Adrenal gland (tissue), 12 donors: ENCODE results near the gene APBA1. TPM values are rescaled to one million over a fixed set of nuclear protein-coding genes. Genes with fewer than 3 reads are reported as not detected.
A peak's percentile ranks its signal among the peaks of the same experiment; 100 is the strongest.

ENCODE experiments used
- DNase-seq, 7 donors: peaks; one replicate each; pipeline ENCODE4 v3.0.0-alpha.2; 2019 to 2020
- H3K27ac ChIP-seq, 5 donors: fragments of 200-600 bp; sonication (generic) in 4 of 5; 1 replicate in 3 of 5; 2 replicates in 2 of 5; pipeline versions ENCODE4 v1.5.1 to v1.8.0; 2016 to 2020; ENCODE audit warnings: mild to moderate bottlenecking in 1 of 5
- H3K27me3 ChIP-seq: fragments of 200-600 bp; 2 replicates; pipeline ENCODE4 v1.8.0; 2021
- H3K36me3 ChIP-seq, 2 donors: fragments of 200-600 bp; replicated peaks in 1 of 2; 1 replicate in 1 of 2; 2 replicates in 1 of 2; pipeline versions ENCODE4 v1.5.1 to v1.8.0; 2018 to 2022
- H3K4me1 ChIP-seq, 2 donors: fragments of 200-600 bp; replicated peaks in 1 of 2; 1 replicate in 1 of 2; 2 replicates in 1 of 2; pipeline versions ENCODE4 v1.5.1 to v1.8.0; 2018 to 2021
- H3K4me3 ChIP-seq, 4 donors: fragments of 200-600 bp; sonication (generic) in 3 of 4; one replicate each; pipeline ENCODE4 v1.5.1; 2016 to 2018
- H3K9me3 ChIP-seq, 3 donors: fragments of 200-600 bp; sonication (generic) in 1 of 3; replicated peaks in 1 of 3; 1 replicate in 2 of 3; 2 replicates in 1 of 3; pipeline versions ENCODE4 v1.5.1 to v1.8.0; 2016 to 2021
- POLR2A ChIP-seq, 2 donors: fragments of 450-650 bp; IDR thresholded peaks; one replicate each; pipeline ENCODE4 v1.6.1; 2017; ENCODE audit warnings: antibody characterized with exemption in 2 of 2, mild to moderate bottlenecking in 2 of 2, moderate library complexity in 1 of 2
- WGBS, 4 donors: extraction: QIAGEN DNeasy Blood & Tissue Kit in 2 of 4; methylation state at CpG; one replicate each; pipeline versions ENCODE4 v1.1.5 to v1.1.7; 2013 to 2017; 5-methylcytosine and 5-hydroxymethylcytosine counted together
- intact Hi-C, 2 donors: fragments of 100-400 bp; cut with DNase I; formaldehyde crosslinking; loops; one replicate each; pipeline versions ENCODE4 v1.14.1 to v1.15.0; 2022 to 2023
- polyA plus RNA-seq, 3 donors: library from polyadenylated mRNA; stranded (reverse); fragments of 200-250 nt in 2 of 3; fragments of 350-450 nt in 1 of 3; fragmentation: Illumina TruSeq in 1 of 3; extraction: RNeasy Lipid Tissue Mini Kit (QIAGEN cat#74804) in 1 of 3; gene quantifications; one replicate each; pipeline ENCODE4 v1.2.3, GENCODE V29; 2013 to 2014
- total RNA-seq, 9 donors: library from RNA; depleted of rRNA in 4 of 9; stranded (reverse); fragments of >200 nt in 4 of 9; fragments of 120-200 nt in 1 of 9; fragmentation: NEBNext Ultra II Directional in 1 of 9; extraction: Animal tissue kit (Norgen Biotek cat#: 25700) in 1 of 9; gene quantifications; one replicate each; pipeline versions ENCODE4 v1.1.0 to v1.2.4, GENCODE V29; 2013 to 2023
- TF ChIP-seq, protein P1 (sequence below), 6 experiments: fragments of 450-650 bp in 4 of 6; fragments of 200-600 bp in 2 of 6; sonication (generic) in 1 of 6; IDR thresholded peaks; 1 replicate in 5 of 6; 2 replicates in 1 of 6; pipeline versions ENCODE4 v1.5.1 to v1.8.0; 2016 to 2021; ENCODE audit warnings: antibody characterized with exemption in 6 of 6, mild to moderate bottlenecking in 2 of 6, moderate library complexity in 1 of 6
- donor health status: healthy with polysubstance abuse.
- donor health status: Bipolar disorder and iron deficiency.
- donor health status: DM: yes; HTN: yes; CAD: no.
- donor health status: DM: no; HTN: no; CAD: no.
- donor health status: DM: no; HTN: no; CAD: no.
- donor health status: DM: yes; HTN: yes; CAD: no.

APBA1 gene
- total and polyA plus RNA-seq, 12 donors = 0.64 to 6.4 (median 3.5) TPM

- Histone ChIP-seq H3K9me3 (no peaks in the 10 kb centered on the region), H3K4me3 (peak overlapping the region in 2 of 4 donors; percentile 40 to 79), H3K27ac (peak overlapping the region in 2 of 5 donors; percentile 74 to 82), H3K27me3 (no peaks in the 10 kb centered on the region), H3K36me3 (no peaks in the 10 kb centered on the region), H3K4me1 (peaks cover 0 to 6% of the 10 kb centered on the region in 2 donors)
- WGBS, 4 donors = 35 to 52% (median 41%) methylated on average over 15 of the region's 15 CpGs
- TF ChIP-seq POLR2A (IDR thresholded peaks at IDR 0.05) = peak in 1 of 2 donors; percentile 5
- TF ChIP-seq, protein P1, sequence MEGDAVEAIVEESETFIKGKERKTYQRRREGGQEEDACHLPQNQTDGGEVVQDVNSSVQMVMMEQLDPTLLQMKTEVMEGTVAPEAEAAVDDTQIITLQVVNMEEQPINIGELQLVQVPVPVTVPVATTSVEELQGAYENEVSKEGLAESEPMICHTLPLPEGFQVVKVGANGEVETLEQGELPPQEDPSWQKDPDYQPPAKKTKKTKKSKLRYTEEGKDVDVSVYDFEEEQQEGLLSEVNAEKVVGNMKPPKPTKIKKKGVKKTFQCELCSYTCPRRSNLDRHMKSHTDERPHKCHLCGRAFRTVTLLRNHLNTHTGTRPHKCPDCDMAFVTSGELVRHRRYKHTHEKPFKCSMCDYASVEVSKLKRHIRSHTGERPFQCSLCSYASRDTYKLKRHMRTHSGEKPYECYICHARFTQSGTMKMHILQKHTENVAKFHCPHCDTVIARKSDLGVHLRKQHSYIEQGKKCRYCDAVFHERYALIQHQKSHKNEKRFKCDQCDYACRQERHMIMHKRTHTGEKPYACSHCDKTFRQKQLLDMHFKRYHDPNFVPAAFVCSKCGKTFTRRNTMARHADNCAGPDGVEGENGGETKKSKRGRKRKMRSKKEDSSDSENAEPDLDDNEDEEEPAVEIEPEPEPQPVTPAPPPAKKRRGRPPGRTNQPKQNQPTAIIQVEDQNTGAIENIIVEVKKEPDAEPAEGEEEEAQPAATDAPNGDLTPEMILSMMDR (IDR thresholded peaks at IDR 0.05) = no peak
- peak; percentile 12 to 63 (median 23) for DNase-seq
- intact Hi-C loops = no loop called here
Observed at GRCh38 chr9:69671311-69671878, 776 bp downstream of the APBA1 start.

- Histone ChIP-seq H3K4me1 (no peaks in the 10 kb centered on the region), H3K27ac (no peak overlapping the region), H3K4me3 (no peak overlapping the region), H3K27me3 (no peaks in the 10 kb centered on the region), H3K36me3 (no peaks in the 10 kb centered on the region), H3K9me3 (no peaks in the 10 kb centered on the region)
- 88 to 97% (median 93%) methylated on average over 1 of the region's 1 CpG for WGBS, 4 donors
- TF ChIP-seq, protein P1 (IDR thresholded peaks at IDR 0.05) = no peak
- TF ChIP-seq POLR2A (IDR thresholded peaks at IDR 0.05) = no peak
- DNase-seq = no peak
- intact Hi-C loops = no loop called here
Observed at GRCh38 chr9:69667306-69667705, 4.9 kb downstream of the APBA1 start.

DNA sequence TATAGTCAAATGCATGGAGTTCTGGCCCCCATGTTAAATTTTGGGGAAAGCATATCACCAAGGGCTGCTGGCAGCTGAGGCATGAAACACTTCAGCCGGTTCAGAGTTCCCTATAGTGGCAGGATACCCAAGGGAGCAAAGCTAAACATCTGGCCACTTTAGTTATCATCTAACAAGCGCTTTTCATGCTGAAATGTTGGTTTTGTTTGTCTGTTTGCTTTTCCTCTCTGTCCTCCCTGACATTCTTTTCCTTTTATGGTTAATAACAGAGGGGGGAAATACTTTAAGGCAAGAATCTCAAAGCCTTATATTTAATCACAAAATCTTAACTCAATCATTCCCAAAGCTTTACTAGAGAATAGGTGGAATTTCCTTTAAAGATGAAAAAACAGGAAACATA lies 11.9 kb downstream of the APBA1 start:
- 72 to 78% (median 72%) methylated on average over 2 of the region's 2 CpGs for WGBS, 4 donors
- intact Hi-C loops = no loop called here
- H3K36me3 ChIP-seq = no peaks in the 10 kb centered on the region
- no peak overlapping the region for H3K27ac ChIP-seq
- H3K4me1 ChIP-seq = no peaks in the 10 kb centered on the region
- no peaks in the 10 kb centered on the region for H3K27me3 ChIP-seq
- H3K4me3 ChIP-seq = no peak overlapping the region
- TF ChIP-seq POLR2A (IDR thresholded peaks at IDR 0.05) = no peak
- TF ChIP-seq, protein P1 (IDR thresholded peaks at IDR 0.05) = no peak
- no peak for DNase-seq
- no peaks in the 10 kb centered on the region for H3K9me3 ChIP-seq

- 66 to 83% (median 80%) methylated on average over 3 of the region's 3 CpGs for WGBS, 4 donors
- Histone ChIP-seq H3K27ac (no peak overlapping the region), H3K27me3 (no peaks in the 10 kb centered on the region), H3K4me3 (no peak overlapping the region), H3K4me1 (no peaks in the 10 kb centered on the region), H3K36me3 (no peaks in the 10 kb centered on the region), H3K9me3 (no peaks in the 10 kb centered on the region)
- DNase-seq = no peak
- intact Hi-C loops = no loop called here
- TF ChIP-seq POLR2A (IDR thresholded peaks at IDR 0.05) = no peak
- TF ChIP-seq, protein P1 (IDR thresholded peaks at IDR 0.05) = no peak
Observed at GRCh38 chr9:69658987-69659675, 13.0 kb downstream of the APBA1 start.
